Fibroblast of mammary gland (primary cell): ENCODE results near the gene BLMH.

Experiments used
- DNase-seq: peaks from one replicate; pipeline ENCODE4 v3.0.0-alpha.2; 2010; ENCODE audit warnings: low read depth
- H3K4me3 ChIP-seq: 2 replicates; pipeline ENCODE4 v1.5.1; 2011; ENCODE audit warnings: low read depth, mild to moderate bottlenecking, low read length, moderate library complexity; ENCODE audit not compliant: control insufficient read depth
- CTCF ChIP-seq: conservative IDR thresholded peaks from 2 replicates; pipeline ENCODE4 v1.5.1; 2011; ENCODE audit warnings: low read depth, low read length, inconsistent platforms; ENCODE audit not compliant: control insufficient read depth, insufficient read depth

Gene BLMH

DNA sequence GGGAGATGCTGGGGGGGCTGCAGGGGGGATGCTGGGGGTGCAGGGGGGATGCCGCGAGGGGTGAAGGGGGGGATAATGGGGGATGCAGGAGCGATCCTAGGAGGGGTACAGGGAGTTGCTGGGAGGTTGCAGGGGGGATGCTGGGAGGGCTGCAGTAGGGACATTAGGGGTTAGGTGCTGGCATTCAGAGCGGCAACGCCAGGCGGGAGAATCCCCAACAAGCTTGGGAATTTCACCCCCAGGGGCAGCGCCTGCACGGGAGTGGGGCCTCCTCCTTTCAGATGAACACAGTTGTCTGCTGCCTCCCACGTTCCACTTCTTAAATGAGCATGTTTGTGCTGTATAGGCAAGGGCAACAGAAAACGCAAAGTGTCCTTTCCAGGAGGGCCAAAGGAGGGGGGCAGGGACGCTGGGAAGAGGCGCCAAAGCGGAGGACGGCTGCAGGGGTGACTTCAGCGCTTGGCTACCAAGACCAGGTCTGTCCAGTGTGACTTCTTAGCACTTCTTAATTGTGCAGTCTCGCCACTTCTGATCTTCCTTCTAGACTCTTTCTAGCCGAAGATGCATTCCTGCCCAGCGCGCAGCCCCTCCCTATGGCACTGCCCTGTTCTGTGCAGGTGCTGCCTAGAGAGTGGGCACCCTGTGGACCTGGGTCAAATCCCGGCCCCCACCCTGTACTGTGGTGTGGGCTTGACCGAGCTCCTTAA lies 54.3 kb downstream of the BLMH start:
- no peak overlapping the region for H3K4me3 ChIP-seq
- TF ChIP-seq CTCF: no peak
- DNase-seq: no peak

GRCh38 chr17:30236766-30237165 lies 55.0 kb downstream of the BLMH start:
- peak; percentile 45 for DNase-seq
- no peak overlapping the region for H3K4me3 ChIP-seq
- TF ChIP-seq CTCF: peak; percentile 37

DNA sequence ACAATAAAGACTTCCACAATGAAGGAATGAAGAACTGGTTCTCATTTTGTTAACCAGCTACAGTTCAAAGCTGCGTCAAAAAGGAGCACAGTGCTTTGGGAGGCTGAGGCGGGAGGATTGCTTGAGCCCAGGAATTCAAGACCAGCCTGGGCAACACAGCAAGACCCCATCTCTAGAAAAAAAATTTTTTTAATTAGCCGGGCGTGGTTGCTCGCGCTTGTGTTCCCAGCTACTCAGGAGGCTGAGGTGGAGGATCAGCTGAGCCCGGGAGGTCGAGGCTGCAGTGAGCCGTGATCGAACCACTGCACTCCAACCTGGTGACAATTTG lies 55.5 kb downstream of the BLMH start:
- no peak for TF ChIP-seq CTCF
- peak overlapping the region; percentile 19 for H3K4me3 ChIP-seq
- DNase-seq: no peak

DNA sequence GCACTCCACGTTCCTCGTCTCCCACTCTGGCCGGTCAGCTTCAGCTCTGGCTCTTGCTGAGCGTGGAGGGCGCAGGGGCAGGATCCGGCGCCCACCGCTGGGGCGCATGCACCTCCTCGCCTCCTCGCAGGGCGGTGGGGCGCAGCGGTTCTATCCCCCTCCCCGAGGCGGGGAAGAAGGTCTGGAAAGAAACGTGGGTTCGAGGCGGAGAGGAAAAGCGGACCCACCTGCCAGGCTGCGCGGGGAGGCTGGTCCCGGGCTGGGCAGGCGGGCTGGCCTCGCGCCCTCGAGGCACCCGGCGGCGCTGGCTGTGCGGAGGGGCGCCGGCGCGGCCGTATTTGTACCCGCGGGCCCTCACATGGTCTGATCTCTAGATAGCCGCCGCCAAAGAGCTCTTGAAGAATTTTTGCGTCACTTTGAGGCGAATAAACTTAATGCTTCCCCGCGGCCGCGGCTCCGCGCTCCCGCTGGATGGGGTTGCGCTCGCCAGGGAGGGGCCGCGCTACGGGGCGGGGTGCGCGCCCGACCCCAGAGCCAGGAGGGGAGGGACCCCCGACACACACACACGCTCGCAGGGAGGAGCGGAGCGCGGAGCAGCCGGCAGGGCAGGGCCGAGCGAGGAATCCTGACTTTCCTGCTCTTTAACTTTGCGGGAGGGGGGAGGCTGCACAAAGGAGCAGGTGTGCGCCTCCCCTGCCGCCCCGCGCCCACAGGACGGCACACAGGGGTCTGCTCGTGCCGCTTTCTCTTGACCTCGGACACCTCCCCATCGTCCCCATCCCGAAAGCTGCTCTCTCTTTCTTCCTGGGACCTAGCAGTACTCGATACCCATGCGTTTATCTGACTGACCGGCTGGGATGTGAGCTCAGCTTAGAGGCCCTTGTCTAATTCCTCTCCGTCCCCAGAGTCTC lies 56.1 kb downstream of the BLMH start, which contains the start of gene SLC6A4:
TSS of gene SLC6A4 (minus strand) at position 312 of the 911 bp plus-strand sequence. CDS start 13,739 bp downstream, outside the sequence.
- H3K4me3 ChIP-seq: peak within 1 kb of the TSS; percentile 19

DNA sequence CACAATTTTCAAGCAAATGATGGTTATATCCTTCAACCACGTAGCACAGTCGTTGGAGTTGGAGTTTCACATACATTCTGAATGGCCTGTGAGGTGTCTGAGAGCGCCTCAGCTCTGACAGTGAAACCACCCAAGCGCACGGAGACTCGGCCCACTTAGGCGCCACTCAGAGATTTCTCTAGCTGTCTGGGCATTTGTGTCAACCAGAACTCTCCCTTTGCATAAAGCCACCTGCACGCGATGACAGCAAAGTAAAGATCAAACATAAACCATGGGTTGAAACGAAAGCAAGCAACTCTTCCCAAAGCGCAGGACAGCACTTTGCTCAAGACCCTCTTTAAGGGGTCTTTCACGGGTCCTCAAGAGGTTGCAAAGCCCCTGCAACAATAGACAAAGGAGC lies 56.8 kb downstream of the BLMH start:
- no peak for TF ChIP-seq CTCF
- DNase-seq: no peak
- H3K4me3 ChIP-seq: no peak overlapping the region

More for the DNA sequence above, 56.1 kb downstream of the BLMH start, which contains the start of gene SLC6A4:
- DNase-seq: no peak
- no peak for TF ChIP-seq CTCF

GRCh38 chr17:30234296-30234695 lies 57.4 kb downstream of the BLMH start:
- no peak for TF ChIP-seq CTCF
- DNase-seq: no peak
- no peak overlapping the region for H3K4me3 ChIP-seq
